Activated CD8-positive, alpha-beta memory T cell treated with anti-CD3 and anti-CD28 coated beads, Interleukin-2, amount 50 U/mL, for 24 hours (primary cell): ENCODE data around the gene STAM2.
"Not testable (repeated sequence)": the region's sequence is repeated elsewhere in the genome, so short reads cannot be mapped to it uniquely, and the experiment has no call there.

ENCODE experiments used
- DNase-seq: peaks from one replicate; pipeline ENCODE4 v3.0.0-alpha.2; 2020; ENCODE audit errors: extremely low read depth

Gene STAM2

DNA sequence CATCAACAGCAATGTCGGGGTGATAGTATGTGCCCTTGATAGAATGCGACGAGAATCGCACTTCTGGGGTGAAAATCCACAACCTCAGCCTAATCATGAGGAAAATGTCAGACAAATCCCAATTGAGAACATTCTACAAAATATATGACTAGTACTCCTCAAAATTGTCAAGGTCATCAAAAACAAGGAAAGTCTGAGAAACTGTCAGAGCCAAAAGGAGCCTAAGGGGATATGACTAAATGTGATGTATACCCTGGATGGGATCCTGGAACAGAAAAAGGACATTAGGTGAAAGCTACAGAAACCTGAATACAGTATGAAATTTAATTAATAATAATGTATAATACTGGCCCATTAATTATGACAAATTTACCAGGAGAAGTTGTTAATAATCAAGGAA lies 69.1 kb downstream of the STAM2 start:
- DNase-seq: no peak

DNA sequence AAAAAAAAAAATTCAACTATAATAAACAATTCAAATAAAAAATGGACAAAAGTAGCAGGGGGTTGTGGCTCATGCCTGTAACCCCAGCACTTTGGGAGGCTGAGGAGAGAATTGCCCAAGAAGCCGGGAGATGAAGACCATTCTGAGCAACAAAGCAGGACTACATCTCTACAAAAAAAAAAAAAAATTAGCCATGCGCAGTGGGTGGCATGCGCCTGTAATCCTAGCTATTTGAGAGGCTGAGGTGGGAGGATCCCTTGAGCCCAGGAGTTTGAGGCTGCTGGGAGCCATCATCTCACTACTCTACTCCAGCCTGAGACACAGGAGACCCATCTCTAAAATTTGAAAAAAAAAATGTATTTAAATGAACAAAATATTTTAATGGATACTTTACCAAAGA lies 72.3 kb downstream of the STAM2 start:
- no peak for DNase-seq

DNA sequence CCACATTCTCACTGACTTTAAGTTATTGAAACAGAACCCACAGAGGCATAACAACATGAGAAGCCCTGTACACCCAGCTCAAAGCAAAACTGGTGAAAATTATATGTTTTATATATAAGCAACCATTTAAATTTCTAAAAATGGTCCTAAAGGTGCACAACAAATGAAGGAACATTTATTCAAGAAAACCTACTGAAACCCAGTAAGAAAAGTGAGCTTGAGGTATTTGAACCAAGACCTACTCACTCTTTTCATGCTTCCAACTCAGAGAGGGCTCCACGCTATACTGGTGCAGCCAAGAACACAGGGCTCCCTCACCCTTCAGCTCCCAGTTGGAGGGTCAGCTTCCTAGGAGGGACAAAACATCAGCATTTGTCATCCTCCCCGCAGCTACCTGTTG lies 74.6 kb downstream of the STAM2 start:
- no peak for DNase-seq

DNA sequence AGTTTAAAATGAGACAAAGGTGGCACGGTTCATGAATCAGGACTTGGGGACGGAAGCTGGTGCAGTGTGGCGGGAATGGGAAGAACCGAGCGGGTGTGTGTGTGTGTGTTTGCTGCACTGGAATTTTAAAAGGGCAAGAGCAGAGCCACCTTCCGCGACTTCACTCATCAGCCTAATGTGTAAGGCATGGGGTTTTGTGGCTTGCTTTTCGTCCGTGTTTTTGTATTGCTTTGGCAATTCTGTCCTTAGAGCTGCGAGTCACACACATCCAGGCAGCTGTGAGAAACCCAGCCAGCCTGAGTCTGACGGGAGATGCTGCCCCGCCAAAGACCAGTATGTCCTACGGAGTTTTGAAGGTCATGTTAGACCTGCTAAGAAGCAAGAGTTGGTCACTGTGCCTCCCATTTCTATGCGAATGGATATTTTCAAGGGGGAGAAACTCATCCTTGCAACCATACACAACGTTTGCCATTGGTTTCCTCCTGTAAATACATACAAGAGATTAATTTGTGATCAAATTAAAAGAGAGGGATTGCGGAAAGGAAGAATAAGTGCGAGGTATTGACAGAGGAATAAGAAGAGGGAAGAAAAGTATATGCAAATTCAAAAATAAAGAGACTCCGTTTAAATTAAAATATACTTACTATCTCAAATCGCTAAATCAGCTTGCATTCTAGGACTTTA lies 76.1 kb downstream of the STAM2 start:
- DNase-seq: no peak

DNA sequence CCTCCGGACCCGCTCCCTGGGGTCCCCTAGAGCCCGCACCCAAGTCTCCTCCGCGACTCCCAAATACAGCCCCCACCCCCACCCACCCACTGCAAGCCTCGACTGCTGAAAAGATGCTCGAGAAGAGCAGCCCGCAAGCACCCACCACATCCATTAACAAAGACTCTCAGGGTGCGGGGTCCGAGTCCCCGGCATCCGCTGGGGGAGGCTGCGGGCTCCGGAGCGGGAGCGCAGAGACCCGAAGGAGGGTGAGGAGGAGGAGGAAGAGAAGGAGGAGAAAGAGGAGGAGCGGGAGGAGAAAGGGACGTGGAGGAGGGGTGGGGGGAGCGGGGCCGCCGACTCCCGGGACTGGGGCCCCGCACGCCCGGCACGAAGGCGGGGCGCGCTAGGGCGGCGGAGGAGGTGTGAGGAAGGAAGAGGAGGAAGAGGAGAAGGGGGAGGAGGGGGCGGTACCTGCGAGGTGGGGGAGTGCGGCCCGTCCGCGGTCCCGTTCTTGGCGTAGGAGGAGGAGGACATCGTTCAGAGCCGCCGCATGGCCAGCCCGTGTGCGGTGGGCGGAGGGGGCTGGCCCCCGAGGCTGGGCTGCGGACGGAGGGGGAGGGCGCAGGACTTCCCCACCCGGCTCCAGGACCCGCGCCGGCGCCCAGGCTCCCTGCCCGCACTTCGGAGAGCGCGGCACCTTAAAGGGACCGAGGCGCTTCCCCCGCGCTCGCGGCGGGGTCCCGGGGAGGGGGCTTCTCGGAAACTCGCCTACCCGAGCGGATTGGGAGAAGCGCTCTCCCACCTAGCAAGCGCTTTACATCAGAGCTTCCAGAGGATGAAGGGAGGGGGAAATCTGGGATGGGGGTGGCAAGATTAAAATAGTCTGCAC lies 76.8 kb downstream of the STAM2 start, which contains the start of gene CACNB4:
Gene CACNB4, minus strand, starts transcription at position 549 of the 871 bp plus-strand sequence.
- no peak for DNase-seq

DNA sequence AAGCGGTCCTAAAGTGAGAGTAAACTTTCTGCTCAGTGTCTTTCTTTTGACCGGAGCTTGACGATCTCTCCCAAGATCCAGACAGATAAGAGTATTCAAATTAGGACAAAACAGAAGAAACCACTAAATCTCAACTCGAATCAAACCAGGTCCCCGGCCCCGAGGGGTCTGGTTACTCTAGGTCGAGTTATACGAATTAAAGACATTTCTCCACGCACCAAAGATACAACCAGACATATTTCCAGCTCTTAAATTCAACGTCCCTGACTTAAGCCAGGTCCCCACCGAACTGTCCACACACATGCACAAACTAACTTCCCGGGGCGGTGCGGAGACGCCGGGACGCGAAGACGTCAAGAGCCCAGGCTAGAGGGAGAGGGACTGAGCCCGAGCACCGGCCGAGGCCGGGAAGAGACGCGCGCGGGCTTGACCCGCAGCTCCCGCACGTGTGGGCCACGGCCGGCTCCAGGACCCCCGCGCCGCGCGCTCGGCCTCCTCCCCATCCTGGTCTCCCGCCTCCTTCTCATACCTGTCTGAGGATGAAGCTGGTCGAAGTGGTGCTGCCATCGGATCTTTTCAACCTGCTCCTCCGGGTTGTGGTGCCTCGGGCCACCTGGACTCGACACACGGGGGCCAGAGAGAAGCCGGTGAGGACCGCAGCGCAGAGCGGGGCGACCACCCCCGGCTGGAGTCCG lies 77.6 kb downstream of the STAM2 start:
- DNase-seq: no peak

DNA sequence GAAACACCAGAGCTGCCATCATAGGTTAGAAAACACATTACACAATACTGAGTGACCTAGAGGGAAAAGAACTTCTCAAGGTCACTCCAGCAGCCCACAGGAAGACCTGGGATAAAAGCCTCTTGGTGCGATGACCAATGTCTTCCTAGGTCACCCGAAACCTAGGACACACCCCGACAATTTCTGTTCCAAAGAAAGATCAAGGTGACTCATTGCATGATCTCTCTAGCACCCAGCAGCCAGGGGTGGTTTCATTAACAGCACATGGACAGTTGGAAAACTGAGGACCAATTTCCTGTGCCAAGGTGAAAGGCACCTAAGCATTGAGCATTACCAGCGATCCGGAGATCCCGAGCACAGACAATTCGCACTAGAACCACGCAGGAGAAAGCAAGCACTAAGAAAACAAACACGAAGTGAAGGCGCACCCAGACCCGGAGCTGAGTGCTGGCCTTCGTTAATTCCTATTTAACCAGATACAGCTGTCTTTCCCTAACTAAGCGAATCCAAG lies 78.2 kb downstream of the STAM2 start:
- DNase-seq: no peak

DNA sequence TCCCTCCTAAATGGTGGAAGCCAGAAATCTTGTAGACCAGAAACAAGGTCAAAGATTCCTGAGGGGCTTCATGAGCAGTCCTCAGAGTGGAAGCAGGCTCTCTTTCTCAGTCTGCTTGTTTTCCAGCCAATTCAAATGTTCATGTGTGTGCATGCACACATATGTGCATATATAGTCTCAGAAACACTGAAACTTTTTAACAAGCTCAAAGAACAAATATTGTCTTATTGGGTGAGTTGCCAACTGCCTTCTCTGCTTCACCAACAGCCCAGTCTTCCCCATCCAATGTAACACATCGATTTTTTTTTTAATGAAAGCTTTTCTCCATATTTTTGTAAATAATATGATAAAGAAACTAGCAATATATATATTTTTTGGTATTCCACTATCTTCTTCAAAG lies 80.4 kb downstream of the STAM2 start:
- no peak for DNase-seq

DNA sequence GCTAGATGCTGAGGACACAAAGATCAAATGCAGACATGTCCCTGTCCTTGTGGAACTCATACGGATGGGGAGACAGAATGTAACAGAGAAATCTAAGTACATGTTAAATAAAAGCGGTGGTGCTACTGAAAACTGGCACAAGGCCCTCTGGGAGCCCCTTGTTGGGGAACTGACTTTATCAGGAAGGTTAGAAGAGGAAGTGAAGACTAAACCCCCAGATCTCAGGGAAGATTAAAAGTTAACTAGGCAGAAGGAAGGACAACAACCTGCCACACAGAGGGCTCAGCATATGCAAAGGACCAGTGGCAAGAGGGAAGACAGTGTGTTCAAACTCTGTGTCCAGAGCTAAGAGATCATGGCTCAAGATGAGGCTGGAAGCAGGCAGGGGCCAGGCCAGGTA lies 81.5 kb downstream of the STAM2 start:
- no peak for DNase-seq

DNA sequence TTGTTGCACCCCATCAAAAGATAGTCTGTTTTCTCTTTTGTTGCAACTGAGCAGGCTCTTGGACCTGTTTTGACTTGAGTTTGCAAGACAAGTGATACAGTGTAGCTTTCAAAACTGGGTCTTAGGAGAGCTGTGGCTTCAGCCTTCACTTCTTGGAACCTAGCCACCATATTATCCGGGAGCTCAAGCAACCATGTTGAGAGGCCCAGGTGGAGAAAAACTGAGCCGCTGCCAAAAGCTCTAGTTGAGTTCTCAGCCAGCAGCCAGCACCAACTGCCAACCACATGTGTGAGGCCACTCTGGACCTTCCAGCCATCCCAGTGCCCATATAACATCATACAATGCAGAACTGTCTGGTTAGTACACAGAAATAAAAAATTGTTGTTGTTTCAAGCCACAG lies 82.1 kb downstream of the STAM2 start:
- no peak for DNase-seq

DNA sequence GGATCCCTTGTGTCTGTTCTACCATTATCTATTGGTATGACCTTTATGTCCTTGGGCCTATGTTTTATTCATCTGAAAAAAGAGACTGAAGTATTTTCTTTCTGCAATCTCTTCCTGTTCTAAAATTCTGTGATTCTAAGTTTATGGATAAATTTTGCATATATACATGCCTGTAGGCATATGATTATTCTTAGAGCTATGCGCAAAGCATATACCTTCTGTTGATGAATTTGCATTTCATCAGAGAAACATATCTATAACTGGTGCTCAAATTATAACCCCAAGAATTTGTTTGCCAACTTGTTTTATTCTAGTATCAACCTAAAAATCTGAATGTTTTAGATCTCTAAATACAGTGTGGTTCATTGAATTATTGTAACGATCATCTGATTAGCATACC lies 83.5 kb downstream of the STAM2 start:
- DNase-seq: no peak

DNA sequence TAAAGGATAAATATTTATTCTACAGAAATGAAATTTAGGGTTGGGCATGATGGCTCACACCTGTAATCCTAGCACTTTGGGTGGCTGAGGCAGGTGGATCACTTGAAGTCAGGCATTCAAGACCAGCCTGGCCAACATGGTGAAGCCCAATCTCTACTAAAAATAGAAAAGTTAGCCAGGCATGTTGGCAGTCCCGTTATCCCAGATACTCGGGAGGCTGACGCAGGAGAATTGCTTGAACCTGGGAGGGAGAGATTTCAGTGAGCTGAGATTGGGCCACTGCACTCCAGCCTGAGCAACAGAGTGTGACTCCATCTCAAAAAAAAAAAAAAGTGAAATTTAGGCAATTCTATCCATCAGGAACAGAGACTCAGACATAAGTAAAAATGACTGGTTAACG lies 84.8 kb downstream of the STAM2 start:
- DNase-seq: not testable (repeated sequence)

DNA sequence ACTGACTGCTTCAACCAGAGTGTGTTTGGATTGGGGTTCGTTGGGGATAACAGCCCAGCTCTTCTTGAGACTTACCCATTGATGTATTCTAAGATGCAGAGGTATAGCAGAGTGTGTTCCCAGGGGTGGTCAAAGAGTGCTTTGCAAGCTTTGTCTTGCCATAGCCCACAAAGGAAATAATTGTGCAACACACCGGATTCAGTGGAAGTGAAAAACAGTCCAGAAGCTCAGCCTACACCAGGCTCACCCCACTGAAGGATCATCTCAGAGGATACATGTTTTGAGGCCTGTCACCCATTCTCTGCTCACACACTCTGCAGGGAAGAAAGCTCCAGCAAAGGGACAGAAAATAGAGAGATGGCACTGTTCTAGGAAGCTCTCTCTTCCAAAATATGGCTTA lies 86.3 kb downstream of the STAM2 start:
- no peak for DNase-seq

DNA sequence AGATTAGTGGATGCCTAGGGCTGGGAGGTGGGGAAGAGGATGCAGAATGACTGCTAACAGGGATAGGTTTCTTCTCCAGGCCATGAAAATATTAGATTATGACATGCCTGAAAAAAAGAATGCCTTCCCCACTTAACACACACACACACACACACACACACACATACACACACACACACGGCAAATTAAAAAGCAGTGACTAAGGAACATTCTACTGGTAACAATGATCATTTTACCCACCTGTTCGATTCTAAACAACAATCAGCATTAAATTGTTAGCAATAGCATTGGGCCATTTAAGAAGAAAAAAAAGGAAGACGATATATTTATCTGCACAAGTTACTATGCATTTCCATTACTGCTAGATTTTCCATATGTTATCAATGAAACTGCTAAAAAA lies 87.6 kb downstream of the STAM2 start:
- DNase-seq: no peak

DNA sequence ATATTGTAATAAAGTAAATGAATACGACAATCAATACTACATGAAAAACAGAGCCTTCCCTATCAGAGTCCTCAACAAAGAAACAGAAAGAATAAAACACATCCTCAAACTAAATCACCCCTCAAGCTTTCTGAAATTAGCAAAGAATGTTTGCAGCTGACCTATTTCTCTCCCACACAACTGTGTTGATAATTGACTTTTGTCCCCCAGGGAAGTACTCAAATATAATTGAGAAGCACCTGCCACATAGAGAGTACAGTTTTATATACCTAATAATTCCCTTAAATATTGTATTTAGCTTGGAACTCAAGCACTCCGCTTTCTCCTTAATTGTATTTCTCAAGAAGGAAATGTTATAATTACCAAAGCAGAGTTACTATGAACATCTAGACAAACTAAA lies 89.3 kb downstream of the STAM2 start:
- no peak for DNase-seq

DNA sequence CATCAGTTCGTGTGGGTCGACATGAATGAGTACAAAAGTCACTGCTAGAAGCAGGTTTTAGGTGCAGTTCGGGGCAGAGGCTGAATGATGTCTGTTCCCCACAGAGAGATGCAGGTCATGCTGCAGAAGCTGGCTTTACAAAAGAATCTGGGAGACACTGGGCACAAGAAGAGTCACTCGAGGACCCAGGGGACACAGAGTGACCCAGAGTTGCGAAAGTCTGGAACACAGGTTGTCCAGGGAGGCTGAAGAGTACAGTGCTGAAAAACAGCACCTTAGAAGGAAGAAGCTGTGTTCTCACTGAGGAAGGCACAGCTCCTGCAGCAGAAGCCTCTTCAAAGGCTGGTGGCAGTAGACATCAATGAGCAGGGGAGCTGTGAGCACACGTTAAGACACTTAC lies 91.5 kb downstream of the STAM2 start:
- DNase-seq: no peak

DNA sequence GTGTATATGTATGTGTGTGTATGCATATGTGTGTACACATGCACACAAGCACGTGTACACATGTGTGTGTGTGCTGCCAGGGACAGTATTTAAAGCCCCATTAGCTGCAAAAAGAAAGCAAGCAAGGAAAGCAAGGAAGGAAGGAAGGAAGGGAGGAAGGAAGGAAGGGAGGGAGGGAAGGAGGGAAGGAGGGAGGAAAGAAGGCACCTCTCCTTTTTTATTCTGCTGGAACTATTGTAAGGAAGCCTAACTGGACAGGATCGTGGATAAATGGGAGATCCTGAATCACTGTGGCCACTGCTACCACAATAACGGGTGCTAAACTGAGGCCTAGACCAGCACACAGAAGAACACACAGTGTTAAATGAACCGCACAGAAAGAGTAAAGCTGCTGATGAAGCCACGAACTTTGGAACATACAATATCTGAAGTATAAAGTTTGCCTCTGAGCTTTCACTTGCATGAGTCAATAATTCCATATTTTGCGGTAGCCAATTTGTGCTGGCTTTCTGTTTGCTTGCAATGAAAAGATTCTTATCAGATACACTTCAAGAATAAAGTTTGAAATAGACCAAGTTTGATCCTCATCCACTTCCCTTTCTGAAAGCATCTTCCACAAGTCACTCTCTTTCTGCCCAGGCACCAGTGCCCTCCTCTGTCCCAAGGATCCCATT lies 92.2 kb downstream of the STAM2 start:
- no peak for DNase-seq

DNA sequence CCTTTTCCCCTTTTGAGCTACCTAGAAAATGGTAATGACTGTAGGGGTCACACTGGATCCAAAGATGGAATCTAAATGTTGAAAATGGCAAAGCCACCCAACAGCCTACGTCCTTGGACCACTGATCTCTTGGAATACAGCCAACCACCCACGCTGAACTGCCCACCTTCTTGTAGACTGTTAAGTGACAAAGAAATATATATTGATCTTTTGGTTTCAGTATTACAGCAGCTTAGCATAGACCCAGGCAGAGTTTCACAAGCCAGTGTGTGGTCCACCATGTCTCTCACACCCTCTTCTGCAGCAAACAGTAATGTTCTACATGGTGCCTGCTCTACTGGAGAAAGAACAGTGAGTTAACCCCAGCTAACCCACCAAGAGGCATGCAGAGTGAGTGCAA lies 96.9 kb downstream of the STAM2 start:
- no peak for DNase-seq

DNA sequence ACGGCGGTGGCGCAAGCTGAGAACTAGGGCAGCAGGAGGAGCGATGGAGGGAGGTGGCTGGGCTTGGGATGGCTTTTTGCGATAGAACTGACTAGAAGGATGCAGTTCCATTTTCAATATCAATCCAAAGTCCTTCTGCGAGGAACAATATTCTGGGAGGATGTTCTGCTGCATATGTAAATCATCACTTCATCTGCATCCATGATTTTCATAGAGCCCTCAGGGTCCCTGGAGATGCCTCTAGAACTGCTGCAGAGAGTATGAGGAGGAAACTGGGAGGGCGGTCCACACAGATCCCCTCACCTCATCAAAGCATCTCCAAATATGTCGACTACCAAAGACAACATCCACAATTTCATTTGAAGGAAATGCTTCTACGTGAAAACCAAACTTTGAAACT lies 97.5 kb downstream of the STAM2 start:
- DNase-seq: no peak

DNA sequence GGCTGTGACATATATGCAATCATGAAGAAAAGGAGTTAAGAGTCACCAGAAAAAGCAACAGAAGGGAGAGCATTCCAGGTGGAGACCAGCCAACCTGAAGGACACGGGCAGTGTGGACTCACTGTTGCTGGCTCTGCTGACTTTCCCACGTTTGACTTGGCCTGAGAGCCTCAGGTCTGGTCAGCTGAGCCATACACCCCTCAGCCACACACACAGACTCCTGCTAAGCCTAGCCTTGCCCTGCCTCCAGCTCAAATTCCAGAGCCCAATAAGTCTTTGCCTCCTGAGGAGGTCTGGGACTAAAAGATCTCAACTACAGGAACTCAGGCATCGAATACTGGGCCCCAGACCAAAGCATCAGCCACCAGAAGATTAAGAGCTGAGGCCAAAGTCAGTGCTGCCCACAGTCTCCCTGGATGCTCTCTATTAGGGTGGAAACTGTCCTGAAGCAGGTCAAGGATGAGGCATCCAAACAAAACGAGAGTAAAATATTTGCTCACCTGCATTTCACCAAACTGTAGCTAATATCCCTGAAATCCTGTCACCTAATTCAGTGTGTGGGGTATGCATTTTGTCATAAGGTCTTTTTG lies 100.0 kb downstream of the STAM2 start:
- DNase-seq: no peak

DNA sequence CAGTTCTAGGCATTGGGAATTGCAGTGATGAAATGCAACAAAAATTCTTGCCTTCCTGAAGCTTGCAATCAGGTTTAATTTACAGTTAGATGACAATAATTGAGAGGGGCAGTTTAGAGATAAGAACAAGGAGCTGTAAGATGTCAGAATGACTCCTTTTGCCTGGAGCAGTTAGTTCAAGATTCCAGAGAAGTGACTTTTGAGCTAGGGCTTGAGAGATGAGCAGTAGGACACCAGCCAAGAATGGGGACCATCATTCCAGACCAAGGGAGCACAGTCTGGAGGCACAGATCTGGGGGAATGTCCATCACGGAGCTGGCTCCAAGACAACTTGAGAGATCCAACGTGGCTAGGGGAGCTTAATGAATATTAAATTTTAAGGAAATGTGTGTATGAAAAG lies 103.6 kb downstream of the STAM2 start:
- no peak for DNase-seq

DNA sequence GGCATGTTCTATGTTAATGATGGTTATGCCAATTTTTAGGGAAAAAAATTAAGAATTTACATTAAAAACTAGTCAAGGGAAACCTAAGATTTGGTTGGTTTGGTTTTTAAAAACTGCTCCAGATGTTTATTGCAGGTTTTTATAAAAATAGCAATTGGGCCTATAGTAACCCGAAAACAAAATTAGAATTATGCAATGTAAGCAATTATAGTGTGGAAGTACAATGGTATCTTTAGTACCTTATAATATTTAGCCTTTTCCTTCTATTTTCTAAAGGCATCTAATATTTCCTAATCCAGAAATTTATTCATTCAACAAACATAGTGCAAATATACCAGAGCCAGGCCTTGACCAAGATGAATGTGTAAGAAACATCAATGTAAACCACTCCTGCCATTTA lies 104.0 kb downstream of the STAM2 start:
- no peak for DNase-seq
